ENCODE results near the gene ADH4. TPM values are rescaled to one million over a fixed set of nuclear protein-coding genes. Genes with fewer than 3 reads are reported as not detected.

The ADH4 gene
- total RNA-seq, 1 donor, result not detected

DNA sequence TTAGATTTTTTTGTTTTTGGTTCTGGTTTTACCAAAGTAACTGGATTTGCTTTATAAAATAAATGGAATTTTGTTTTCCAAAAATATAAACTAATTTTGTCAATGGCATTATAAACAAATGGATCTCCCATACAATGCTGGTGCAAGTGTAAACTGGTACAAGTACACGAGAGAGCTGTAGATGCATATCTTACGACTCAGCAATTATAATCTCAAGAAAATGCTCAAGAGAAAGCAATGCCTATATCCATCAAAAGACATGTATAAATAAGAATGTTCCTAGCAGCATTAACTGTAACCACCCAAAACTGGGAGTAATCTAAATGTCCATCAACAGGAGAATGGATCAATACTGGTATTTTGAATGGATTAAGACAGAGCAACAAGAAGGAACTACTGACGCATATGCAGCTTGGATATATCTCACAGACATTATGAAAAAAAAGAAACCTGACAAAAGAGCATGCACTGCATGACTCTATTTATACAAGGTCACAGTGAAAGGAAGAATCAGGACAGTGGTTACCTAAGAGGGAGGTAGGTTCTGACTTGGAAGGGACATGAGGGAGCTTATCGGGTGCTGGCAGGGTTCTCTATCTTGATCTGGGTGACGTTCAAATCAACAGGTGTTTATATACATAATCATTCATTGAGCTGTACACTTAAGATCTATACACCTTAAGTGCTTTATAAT, 65.0 kb downstream of the ADH4 start:
- H4K20me1 ChIP-seq (ENCODE audit: insufficient read depth, low read length), result peaks cover 3% of the 10 kb centered on the region
- no peak overlapping the region for H3K27ac ChIP-seq (ENCODE audit: low read depth, low read length)
- peaks cover 43% of the 10 kb centered on the region for H3K79me2 ChIP-seq (ENCODE audit: insufficient read depth, low read length)
- H3K9me3 ChIP-seq (ENCODE audit: low read depth, low read length), result no peaks in the 10 kb centered on the region
- no peak overlapping the region for H3K4me3 ChIP-seq (ENCODE audit: insufficient read depth, low read length)
- H3K27me3 ChIP-seq (ENCODE audit: insufficient read depth, low read length), result no peaks in the 10 kb centered on the region
- H3K4me2 ChIP-seq (ENCODE audit: insufficient read depth, low read length), result no peak overlapping the region
- TF ChIP-seq, protein P1, sequence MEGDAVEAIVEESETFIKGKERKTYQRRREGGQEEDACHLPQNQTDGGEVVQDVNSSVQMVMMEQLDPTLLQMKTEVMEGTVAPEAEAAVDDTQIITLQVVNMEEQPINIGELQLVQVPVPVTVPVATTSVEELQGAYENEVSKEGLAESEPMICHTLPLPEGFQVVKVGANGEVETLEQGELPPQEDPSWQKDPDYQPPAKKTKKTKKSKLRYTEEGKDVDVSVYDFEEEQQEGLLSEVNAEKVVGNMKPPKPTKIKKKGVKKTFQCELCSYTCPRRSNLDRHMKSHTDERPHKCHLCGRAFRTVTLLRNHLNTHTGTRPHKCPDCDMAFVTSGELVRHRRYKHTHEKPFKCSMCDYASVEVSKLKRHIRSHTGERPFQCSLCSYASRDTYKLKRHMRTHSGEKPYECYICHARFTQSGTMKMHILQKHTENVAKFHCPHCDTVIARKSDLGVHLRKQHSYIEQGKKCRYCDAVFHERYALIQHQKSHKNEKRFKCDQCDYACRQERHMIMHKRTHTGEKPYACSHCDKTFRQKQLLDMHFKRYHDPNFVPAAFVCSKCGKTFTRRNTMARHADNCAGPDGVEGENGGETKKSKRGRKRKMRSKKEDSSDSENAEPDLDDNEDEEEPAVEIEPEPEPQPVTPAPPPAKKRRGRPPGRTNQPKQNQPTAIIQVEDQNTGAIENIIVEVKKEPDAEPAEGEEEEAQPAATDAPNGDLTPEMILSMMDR (IDR thresholded peaks at IDR 0.05; ENCODE audit: extremely low read depth, low read depth, low read length), result no peak
- H3K36me3 ChIP-seq (ENCODE audit: insufficient read depth, low read length), result peaks cover 85% of the 10 kb centered on the region
- no peak overlapping the region for H2AFZ ChIP-seq (ENCODE audit: low read length)
- no peaks in the 10 kb centered on the region for H3K4me1 ChIP-seq (ENCODE audit: insufficient read depth, low read length)
- DNase-seq (ENCODE audit: insufficient read length, low spot score, missing footprints), result no peak

DNA sequence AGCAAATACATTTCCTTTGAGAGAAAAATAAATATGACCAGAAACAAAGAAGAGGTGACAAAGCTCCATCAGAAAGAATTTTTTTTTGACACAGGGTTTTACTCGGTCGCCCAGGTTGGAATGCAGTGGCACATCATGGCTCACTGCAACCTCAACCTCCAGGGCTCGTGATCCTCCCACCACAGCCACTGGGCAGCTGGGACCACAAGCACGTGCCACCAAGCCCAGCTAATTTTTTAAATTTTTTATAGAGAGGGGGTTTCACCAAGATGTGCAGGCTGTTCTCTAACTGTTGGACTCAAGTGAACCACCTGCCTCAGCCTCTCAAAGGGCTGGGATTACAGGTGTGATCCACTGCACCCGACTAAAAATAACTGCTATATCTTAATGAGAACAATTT, 65.8 kb downstream of the ADH4 start:
- Histone ChIP-seq H3K27me3 (ENCODE audit: insufficient read depth, low read length) (no peaks in the 10 kb centered on the region), H3K9me3 (ENCODE audit: low read depth, low read length) (no peaks in the 10 kb centered on the region), H3K4me3 (ENCODE audit: insufficient read depth, low read length) (no peak overlapping the region), H4K20me1 (ENCODE audit: insufficient read depth, low read length) (peaks cover 3% of the 10 kb centered on the region), H3K36me3 (ENCODE audit: insufficient read depth, low read length) (peaks cover 85% of the 10 kb centered on the region), H3K4me2 (ENCODE audit: insufficient read depth, low read length) (no peak overlapping the region), H2AFZ (ENCODE audit: low read length) (no peak overlapping the region), H3K79me2 (ENCODE audit: insufficient read depth, low read length) (peaks cover 37% of the 10 kb centered on the region), H3K4me1 (ENCODE audit: insufficient read depth, low read length) (no peaks in the 10 kb centered on the region), H3K27ac (ENCODE audit: low read depth, low read length) (no peak overlapping the region)
- TF ChIP-seq, protein P1 (IDR thresholded peaks at IDR 0.05; ENCODE audit: extremely low read depth, low read depth, low read length), result no peak
- DNase-seq (ENCODE audit: insufficient read length, low spot score, missing footprints), result no peak

DNA sequence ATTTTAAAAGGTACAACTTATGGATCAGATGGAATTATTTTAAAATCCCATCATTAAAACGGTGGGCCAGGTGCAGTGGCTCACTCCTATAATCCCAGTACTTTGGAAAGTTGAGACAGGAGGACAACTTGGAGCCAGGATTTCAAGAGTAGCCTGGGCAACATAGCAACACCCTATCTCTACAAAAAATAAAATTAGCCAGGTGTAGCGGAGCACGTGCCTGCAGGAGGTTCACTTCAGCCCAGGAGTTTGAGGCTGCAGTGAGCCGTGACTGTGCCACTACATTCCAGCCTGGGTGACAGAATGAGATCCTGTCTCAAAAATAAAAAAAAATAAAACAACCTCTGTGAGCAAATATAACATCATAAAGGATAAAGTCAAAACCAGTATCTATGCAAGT, 66.9 kb downstream of the ADH4 start:
- DNase-seq (ENCODE audit: insufficient read length, low spot score, missing footprints), result no peak
- H3K4me1 ChIP-seq (ENCODE audit: insufficient read depth, low read length), result no peaks in the 10 kb centered on the region
- H3K36me3 ChIP-seq (ENCODE audit: insufficient read depth, low read length), result peaks cover 87% of the 10 kb centered on the region
- H4K20me1 ChIP-seq (ENCODE audit: insufficient read depth, low read length), result peaks cover 3% of the 10 kb centered on the region
- no peaks in the 10 kb centered on the region for H3K27me3 ChIP-seq (ENCODE audit: insufficient read depth, low read length)
- H3K4me2 ChIP-seq (ENCODE audit: insufficient read depth, low read length), result no peak overlapping the region
- TF ChIP-seq, protein P1 (IDR thresholded peaks at IDR 0.05; ENCODE audit: extremely low read depth, low read depth, low read length), result no peak
- no peak overlapping the region for H3K27ac ChIP-seq (ENCODE audit: low read depth, low read length)
- no peaks in the 10 kb centered on the region for H3K9me3 ChIP-seq (ENCODE audit: low read depth, low read length)
- no peak overlapping the region for H3K4me3 ChIP-seq (ENCODE audit: insufficient read depth, low read length)
- H2AFZ ChIP-seq (ENCODE audit: low read length), result no peak overlapping the region
- H3K79me2 ChIP-seq (ENCODE audit: insufficient read depth, low read length), result peaks cover 29% of the 10 kb centered on the region

DNA sequence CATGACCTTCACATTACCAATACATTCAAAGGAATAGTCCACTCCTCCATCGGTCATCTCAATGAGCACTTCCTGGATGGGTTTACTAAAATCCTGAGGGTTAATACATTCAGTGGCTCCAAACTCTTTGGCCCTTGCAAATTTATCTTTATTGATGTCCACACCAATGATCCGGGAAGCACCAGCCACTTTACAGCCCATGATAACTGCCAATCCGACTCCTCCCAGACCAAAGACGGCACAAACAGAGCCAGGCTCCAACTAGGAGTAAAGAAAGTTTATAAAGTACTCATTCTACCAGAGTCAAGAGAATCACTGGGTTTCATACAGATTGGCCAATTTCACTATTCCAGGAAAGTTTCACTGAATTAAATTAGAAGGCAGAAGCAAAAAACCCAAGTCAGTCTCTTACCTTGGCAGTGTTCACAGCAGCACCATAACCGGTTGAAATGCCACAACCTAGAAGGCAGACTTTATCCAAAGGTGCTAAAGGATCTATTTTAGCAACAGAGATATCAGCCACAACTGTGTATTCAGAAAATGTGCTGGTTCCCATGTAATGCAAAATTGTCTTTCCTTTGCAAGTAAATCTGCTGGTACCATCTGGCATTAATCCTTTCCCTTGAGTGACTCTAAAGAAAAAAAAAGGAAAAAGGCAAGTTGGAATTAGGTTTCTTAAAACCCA, 67.7 kb downstream of the ADH4 start:
- TF ChIP-seq, protein P1 (IDR thresholded peaks at IDR 0.05; ENCODE audit: extremely low read depth, low read depth, low read length), result no peak
- H3K4me1 ChIP-seq (ENCODE audit: insufficient read depth, low read length), result no peaks in the 10 kb centered on the region
- H3K9me3 ChIP-seq (ENCODE audit: low read depth, low read length), result no peaks in the 10 kb centered on the region
- peaks cover 85% of the 10 kb centered on the region for H3K36me3 ChIP-seq (ENCODE audit: insufficient read depth, low read length)
- DNase-seq (ENCODE audit: insufficient read length, low spot score, missing footprints), result no peak
- H3K4me2 ChIP-seq (ENCODE audit: insufficient read depth, low read length), result no peak overlapping the region
- peaks cover 3% of the 10 kb centered on the region for H4K20me1 ChIP-seq (ENCODE audit: insufficient read depth, low read length)
- no peak overlapping the region for H3K4me3 ChIP-seq (ENCODE audit: insufficient read depth, low read length)
- H3K27me3 ChIP-seq (ENCODE audit: insufficient read depth, low read length), result no peaks in the 10 kb centered on the region
- H3K79me2 ChIP-seq (ENCODE audit: insufficient read depth, low read length), result peaks cover 28% of the 10 kb centered on the region
- no peak overlapping the region for H2AFZ ChIP-seq (ENCODE audit: low read length)
- H3K27ac ChIP-seq (ENCODE audit: low read depth, low read length), result no peak overlapping the region

All from osteoblast (primary cell).